Activated naive CD4-positive, alpha-beta T cell treated with anti-CD3 and anti-CD28 coated beads, Interleukin-2, amount 50 U/mL, for 72 hours (primary cell): ENCODE measurements around the gene ANO4. TPM values are rescaled to one million over a fixed set of nuclear protein-coding genes. Genes with fewer than 3 reads are reported as not detected.
"Not testable (repeated sequence)": the region's sequence is repeated elsewhere in the genome, so short reads cannot be mapped to it uniquely, and the experiment has no call there.

ENCODE experiments used
- ATAC-seq, 2 donors: fragments of 150-1000 bp; cut with Tn5 transposase; 2 replicates each; pipeline ENCODE4 v1.10.0; 2021; ENCODE audit warnings: mild to moderate bottlenecking in 2 of 2, moderate library complexity in 2 of 2
- DNase-seq, 2 donors: peaks; one replicate each; pipeline ENCODE4 v3.0.0; 2021 to 2022; ENCODE audit warnings: low spot score in 2 of 2
- H3K27ac Mint-ChIP-seq, 2 donors: one replicate each; pipeline ENCODE4 v1.8.0; 2022; ENCODE audit warnings: mild to moderate bottlenecking in 2 of 2, mixed read lengths in 2 of 2
- H3K36me3 Mint-ChIP-seq, 2 donors: one replicate each; pipeline ENCODE4 v1.8.0; 2022; ENCODE audit warnings: mixed read lengths in 2 of 2
- H3K9me3 Mint-ChIP-seq, 2 donors: one replicate each; pipeline ENCODE4 v1.8.0; 2022; ENCODE audit warnings: mixed read lengths in 2 of 2
- total RNA-seq, 2 donors: library from RNA; stranded (reverse); gene quantifications; one replicate each; pipeline ENCODE4 v1.2.3, GENCODE V29; 2022

ANO4 gene
- total RNA-seq, 2 donors from 2014 or later, result not detected

DNA sequence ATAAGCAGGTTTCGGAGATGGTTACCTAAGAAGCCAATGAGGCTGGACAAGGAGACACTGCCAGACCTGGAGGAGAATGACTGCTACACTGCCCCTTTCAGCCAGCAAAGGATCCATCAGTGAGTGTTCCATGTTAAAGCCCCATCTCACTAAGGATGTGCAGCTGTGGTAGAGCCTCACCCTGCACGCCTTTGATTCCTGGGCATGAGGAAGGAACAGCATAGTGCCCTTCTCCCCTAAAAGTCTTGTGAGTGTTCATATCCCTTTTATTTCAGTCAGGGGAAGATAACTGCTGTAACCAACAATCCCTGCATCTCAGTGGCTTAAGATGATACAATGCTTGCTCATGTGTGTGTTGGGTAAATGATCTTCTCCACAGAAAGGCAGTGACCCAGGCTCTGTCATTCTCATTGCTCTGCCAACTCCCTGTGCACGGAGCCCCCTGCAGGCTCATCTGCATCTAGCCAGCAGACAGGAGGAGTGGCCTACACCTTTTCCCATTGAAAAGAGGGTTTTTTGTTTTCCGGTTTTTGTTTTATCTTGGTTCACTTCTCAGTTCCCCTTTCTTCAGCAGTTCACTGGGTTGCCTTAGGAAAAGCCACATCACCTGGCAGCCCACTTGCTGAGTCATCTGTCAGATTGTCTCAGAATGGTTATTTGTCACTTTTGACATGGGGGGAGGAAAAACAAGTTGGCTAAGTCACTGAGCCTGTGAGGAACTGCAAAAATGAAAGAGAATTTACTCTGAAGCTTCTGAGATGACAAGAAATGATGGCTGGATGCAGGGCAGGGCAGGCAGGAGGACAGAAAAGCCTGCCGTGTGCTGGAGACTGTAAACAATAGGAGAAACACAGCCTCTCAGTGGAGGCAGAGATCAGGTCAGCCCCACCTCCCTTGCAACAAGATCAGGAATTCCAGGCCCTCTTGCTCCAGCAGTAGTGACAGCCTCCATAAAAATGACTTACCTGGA, 193.3 kb downstream of the ANO4 start:
- no peak for DNase-seq
- H3K27ac Mint-ChIP-seq, result peak overlapping the region in 1 of 2 donors; percentile 31
- peaks cover 0 to 5% of the 10 kb centered on the region in 2 donors for H3K36me3 Mint-ChIP-seq
- peaks cover 9 to 22% of the 10 kb centered on the region in 2 donors for H3K9me3 Mint-ChIP-seq
- ATAC-seq, result peak in 1 of 2 donors; percentile 64

DNA sequence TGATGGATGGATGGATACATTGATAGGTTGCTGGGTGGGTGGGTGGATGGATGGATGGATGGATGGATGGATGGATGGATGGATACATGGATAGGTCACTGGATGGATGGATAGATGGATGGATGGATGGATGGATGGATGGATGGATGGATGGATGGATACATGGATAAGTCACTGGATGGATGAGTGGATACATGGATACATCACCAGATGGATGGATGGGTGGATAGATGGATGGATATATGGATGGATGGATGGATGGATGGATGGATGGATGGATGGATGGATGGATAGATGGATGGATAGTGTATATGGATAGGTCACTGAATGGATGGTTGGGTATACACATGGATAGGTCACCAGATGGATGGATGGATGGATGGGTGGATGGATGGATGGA, 194.9 kb downstream of the ANO4 start:
- not testable (repeated sequence) for ATAC-seq, DNase-seq, H3K36me3 Mint-ChIP-seq, H3K27ac Mint-ChIP-seq
- H3K9me3 Mint-ChIP-seq, result peaks cover 9 to 22% of the 10 kb centered on the region in 2 donors

DNA sequence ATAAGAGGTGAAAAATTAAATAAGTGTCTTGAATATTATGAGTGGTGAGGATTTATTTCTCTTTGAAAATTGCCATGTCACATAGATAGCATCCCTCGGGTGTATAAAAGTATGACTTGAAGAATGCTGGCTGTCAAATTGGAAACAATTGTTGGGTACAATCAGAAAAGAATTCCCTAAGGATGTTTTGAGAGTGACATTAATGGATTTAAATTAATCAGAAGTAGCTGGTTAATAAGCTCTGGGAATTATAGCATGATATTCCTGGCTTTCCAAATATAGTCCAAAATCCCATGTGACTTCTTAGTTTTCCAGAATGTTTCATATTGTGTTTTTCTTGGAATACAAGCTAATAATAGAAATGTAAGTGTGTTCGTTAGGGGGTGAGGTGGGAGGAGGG, 196.5 kb downstream of the ANO4 start:
- no peak overlapping the region for H3K27ac Mint-ChIP-seq
- H3K9me3 Mint-ChIP-seq, result peaks cover 9 to 22% of the 10 kb centered on the region in 2 donors
- no peak for ATAC-seq
- peaks cover 0 to 5% of the 10 kb centered on the region in 2 donors for H3K36me3 Mint-ChIP-seq
- no peak for DNase-seq

DNA sequence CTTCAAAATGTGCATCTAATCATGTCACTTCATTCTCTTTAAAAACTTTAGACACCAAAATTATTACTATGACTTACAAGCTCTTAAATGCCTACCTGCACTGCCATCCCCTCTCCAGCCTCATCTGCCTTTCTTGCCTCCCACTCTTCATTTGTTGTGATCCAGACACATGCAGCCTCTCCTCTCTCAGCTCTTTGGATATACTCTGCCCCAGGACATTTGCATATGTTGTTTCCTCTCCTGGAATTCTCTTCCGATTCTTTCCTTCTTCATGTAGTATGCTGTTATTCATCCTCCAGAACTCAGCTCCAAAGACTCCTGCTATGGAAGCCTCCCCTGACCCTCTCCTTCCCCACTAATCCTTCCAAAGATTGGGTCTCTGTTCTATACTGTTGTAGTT, 197.6 kb downstream of the ANO4 start:
- peaks cover 0 to 5% of the 10 kb centered on the region in 2 donors for H3K36me3 Mint-ChIP-seq
- ATAC-seq (no peak), DNase-seq (no peak)
- H3K27ac Mint-ChIP-seq, result no peak overlapping the region
- H3K9me3 Mint-ChIP-seq, result peaks cover 9 to 22% of the 10 kb centered on the region in 2 donors

DNA sequence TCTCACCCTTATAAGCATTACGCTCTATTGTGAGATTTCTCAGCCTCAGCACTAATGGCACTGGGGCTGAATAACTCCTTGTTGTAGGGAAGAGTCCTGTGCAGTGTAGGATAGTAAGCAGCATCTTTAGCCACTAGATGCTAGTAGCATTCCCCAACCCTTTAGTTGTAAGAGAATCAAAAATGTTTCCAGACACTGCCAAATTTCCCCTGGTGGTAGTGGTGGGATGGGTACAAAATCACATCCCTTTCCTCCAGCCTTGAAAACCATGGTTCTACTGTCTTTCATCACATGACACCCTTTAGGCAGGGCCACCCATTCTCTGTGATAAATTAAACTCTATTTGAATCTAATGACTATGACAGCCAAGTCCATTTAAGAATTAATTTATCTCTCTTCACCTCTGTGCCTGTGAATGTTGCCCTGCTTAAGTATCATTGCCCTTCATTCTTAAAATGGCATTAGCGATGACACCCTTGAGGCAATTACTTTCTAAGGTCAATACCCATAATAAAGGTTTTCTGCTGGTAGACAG, 199.4 kb downstream of the ANO4 start:
- ATAC-seq, result no peak
- no peak overlapping the region for H3K27ac Mint-ChIP-seq
- no peak for DNase-seq
- H3K9me3 Mint-ChIP-seq, result peaks cover 4 to 18% of the 10 kb centered on the region in 2 donors
- H3K36me3 Mint-ChIP-seq, result no peaks in the 10 kb centered on the region

DNA sequence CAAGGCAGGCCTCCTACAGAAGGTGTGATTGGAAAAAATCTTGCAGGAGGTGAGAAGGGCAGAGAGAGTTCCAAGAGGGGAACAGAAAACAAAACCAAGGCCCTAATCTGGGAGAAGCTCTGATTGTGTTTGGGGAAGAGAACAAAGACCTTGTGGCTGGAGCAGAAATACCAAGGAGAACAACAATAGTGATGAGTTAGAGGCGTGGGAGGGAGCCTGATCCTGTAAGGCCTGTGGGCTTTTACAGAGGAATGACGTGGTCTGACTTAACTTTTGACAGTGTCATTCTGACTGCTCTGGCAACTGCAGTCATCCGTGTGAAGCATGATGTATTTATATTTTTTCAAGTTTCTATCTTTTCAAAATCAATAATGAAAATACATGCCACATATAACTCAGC, 200.6 kb downstream of the ANO4 start:
- no peak for DNase-seq
- no peaks in the 10 kb centered on the region for H3K36me3 Mint-ChIP-seq
- no peak overlapping the region for H3K27ac Mint-ChIP-seq
- no peak for ATAC-seq
- H3K9me3 Mint-ChIP-seq, result peaks cover 0 to 11% of the 10 kb centered on the region in 2 donors

DNA sequence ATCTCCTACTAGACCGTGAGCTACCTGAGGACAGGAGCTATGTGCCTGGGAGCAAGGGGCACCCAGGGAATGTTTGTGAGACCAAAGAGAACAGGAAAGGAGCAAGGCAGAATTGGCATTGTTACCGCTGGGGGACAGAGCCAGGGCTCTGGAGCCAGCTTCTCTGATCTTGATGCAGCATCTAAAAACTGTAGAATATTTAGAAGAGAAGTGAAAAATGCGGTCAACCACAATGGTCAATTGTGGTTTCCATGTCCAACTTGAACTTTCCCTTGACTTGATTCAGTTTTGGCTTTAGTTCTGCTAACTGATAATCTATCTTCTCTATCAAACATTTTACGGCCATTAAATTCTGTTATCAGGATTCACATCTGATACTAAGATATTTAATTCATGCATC, 201.2 kb downstream of the ANO4 start:
- Mint-ChIP-seq H3K27ac (no peak overlapping the region), H3K9me3 (peaks cover 0 to 7% of the 10 kb centered on the region in 2 donors), H3K36me3 (no peaks in the 10 kb centered on the region)
- DNase-seq (no peak), ATAC-seq (no peak)

DNA sequence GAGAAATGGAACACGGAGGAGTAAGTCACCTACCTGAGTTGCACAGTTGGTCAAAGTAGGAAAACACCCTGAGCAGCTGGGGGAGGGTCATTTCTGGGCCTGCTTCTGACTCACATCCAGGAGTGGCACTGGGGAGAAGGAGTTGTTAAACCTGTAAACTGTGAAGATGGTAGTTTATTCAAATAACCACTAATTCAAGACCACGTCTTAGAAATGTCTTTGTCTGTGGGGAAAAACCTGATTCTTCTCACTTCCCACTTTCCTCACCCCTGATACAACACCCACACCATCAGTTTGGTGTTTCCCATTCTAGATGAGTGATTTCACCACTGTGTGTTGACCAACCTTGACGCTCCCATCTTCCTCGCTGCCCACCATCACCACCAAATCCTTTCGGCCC, 207.1 kb downstream of the ANO4 start:
- Mint-ChIP-seq H3K36me3 (no peaks in the 10 kb centered on the region), H3K9me3 (peaks cover 13 to 16% of the 10 kb centered on the region in 2 donors), H3K27ac (no peak overlapping the region)
- DNase-seq, result no peak
- ATAC-seq, result no peak

DNA sequence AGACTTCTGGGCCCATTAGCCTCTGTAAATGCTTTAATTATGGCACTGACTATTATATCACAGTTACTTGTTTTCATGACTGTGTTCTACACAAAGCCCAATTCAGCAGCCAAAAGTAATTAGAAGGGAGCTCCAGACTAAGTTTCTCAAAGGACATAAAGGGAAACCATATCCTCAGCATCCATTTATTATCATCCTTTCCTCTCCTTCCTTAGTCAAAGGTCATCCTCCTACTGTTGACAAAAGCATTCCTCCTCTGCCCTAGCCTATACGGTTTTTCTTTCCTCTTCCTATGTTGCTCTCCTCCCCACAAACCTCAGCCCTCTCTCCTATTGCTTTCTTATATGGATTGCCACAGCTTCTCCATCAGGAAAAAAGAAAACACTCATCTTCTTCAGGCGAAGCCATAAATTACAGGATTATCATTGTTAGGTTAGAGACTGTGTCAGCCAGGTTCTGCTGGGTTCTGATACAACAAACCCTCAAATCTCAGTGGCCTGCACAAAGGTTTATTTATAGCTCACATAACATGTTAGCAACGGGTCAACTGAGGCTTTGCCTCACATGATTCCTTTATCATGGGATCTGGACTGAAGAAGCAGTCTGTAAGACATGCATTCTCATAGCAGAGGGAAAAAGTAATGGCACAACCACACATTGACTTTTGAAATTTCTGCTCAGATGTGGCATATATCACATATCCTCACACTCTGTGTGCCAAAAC, 208.3 kb downstream of the ANO4 start:
- H3K9me3 Mint-ChIP-seq, result peaks cover 13 to 16% of the 10 kb centered on the region in 2 donors
- DNase-seq (no peak), ATAC-seq (no peak)
- H3K27ac Mint-ChIP-seq, result no peak overlapping the region
- H3K36me3 Mint-ChIP-seq, result no peaks in the 10 kb centered on the region

DNA sequence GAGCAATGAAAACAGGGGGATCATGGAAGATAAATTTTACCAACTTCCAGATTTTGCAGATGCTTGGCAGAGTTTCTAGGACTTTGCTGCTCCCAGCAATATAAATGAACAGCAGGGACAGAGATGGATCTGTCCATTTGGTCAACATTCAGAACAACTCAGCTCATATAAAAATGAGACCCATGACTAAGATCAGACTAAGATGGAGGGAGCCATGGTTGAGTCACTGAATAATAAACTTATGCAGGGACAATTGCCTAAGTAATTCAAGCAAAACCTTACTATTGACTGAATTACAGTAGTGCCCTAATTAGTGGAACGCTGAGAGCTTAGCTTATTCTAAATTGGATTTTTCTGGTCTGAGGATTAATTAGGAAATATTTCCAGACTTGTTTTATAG, 210.3 kb downstream of the ANO4 start:
- DNase-seq (no peak), ATAC-seq (no peak)
- Mint-ChIP-seq H3K36me3 (peaks cover 0 to 3% of the 10 kb centered on the region in 2 donors), H3K27ac (no peak overlapping the region), H3K9me3 (peaks cover 25 to 26% of the 10 kb centered on the region in 2 donors)

DNA sequence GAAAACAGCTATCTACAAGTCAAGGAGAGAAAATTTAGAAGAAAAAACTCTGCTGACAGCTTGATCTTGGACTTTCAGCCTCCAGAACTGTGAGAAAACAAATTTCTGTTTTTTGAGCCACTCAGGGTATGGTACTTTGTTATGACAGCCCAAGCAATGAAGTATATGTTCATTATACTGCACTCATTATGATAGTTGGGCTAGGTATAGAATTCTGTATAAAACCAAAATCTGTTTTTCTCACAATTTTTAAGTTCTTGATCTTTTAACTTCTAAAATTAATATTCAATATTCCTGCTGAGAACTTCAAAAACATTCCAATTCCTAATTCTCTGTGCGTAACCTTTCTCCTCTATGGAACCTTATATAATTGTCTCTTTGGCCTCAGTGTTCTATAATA, 214.7 kb downstream of the ANO4 start:
- H3K36me3 Mint-ChIP-seq, result peaks cover 0 to 5% of the 10 kb centered on the region in 2 donors
- ATAC-seq (no peak), DNase-seq (no peak)
- no peak overlapping the region for H3K27ac Mint-ChIP-seq
- peaks cover 18 to 26% of the 10 kb centered on the region in 2 donors for H3K9me3 Mint-ChIP-seq

DNA sequence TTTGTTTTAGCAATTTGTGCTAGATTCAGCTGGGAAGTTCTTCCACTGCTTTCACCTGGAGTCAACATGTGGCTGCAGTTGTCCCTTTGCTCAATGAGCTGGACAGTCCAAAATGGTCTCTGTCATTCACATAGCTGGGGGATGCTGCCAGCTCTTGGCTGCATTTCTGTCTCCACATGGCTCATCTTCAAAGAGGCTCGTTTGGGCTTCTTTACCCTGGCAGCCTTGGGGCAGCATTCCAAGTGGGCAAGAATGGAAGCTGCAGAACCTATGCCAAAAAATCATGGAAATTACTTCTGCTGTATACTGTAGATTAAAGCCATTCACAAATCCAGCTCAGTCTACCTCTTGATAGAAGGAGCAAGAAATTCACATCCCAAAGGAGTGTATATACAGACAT, 216.3 kb downstream of the ANO4 start:
- DNase-seq (no peak), ATAC-seq (no peak)
- H3K9me3 Mint-ChIP-seq, result peaks cover 20 to 23% of the 10 kb centered on the region in 2 donors
- peaks cover 0 to 5% of the 10 kb centered on the region in 2 donors for H3K36me3 Mint-ChIP-seq
- no peak overlapping the region for H3K27ac Mint-ChIP-seq

DNA sequence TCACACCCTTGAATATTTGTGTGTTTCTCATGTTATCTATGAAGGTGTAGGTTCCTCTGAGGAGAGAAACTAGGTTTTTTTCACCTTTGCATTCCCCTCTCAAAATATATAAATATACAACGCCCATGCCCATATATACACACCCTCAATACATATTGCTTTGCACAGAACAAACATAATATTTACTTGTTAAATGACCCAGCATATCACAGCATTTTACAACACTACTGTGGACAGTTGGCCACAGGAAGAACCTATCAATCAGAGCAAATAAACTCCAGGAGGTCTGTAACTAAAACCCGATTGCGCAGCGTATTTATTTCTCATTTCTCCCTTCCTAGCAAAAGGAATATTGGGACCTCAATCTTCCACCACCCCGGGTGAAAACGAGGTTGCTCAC, 219.4 kb downstream of the ANO4 start:
- ATAC-seq, result no peak
- no peak for DNase-seq
- H3K36me3 Mint-ChIP-seq, result peaks cover 0 to 12% of the 10 kb centered on the region in 2 donors
- H3K27ac Mint-ChIP-seq, result no peak overlapping the region
- peaks cover 16 to 28% of the 10 kb centered on the region in 2 donors for H3K9me3 Mint-ChIP-seq

DNA sequence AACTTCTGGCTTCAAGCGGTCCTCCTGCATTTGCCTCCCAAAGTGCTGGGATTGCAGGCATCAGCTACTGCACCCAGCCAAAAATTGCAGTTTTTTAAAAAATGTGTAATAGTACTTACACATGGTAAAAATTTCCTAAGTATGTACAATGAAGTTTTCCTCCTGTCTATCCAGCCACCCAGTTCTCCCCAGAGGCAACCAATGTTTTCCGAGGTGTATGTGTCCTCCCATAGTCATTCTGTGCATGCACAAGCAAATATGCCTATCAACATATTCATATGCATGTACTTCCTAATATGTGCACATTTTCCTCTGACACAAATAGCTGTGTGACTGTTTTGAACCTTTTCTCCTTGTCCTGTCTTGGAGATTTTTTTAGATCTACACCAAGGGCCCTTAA, 220.5 kb downstream of the ANO4 start:
- ATAC-seq (no peak), DNase-seq (no peak)
- no peak overlapping the region for H3K27ac Mint-ChIP-seq
- H3K9me3 Mint-ChIP-seq, result peaks cover 8 to 21% of the 10 kb centered on the region in 2 donors
- H3K36me3 Mint-ChIP-seq, result peaks cover 0 to 7% of the 10 kb centered on the region in 2 donors

DNA sequence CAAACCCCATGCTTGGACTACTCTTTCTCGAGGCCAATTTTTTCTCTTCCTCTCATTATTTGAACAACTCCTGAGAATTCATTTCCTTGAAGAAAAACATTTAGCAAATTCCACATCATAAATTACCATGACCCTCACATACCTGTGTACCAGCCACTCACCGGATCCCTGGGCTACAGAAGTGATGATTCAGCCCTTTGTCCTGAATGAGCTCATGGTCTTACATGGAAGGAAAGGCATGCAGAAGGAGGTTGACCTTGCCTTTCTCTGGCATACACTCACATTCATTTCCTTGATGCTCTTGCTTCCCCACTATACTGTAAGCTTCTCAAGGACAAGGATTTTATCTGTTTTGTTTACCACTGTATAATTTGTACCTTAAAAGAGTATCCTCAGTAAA, 224.0 kb downstream of the ANO4 start:
- peaks cover 0 to 6% of the 10 kb centered on the region in 2 donors for H3K36me3 Mint-ChIP-seq
- DNase-seq, result no peak
- H3K9me3 Mint-ChIP-seq, result peaks cover 7 to 18% of the 10 kb centered on the region in 2 donors
- ATAC-seq, result no peak
- H3K27ac Mint-ChIP-seq, result no peak overlapping the region

DNA sequence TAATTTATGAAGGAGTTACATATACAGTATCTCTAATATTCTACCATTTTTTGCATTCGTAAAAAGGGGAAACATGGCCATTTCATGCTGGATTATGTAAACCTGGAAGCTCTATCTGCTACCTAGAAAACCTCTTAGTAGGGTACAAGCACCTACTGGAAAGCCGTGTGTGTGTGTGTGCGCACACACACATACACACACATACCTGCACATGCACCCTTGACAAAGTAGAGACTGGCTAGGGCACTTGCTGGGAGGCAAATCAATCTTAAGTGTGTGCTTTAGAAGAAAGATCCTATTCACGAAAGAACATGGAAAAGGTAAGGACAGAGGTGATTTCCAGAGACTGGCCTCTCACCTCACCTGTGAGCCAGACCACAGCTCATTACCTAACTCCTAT, 224.6 kb downstream of the ANO4 start:
- peaks cover 7 to 18% of the 10 kb centered on the region in 2 donors for H3K9me3 Mint-ChIP-seq
- peaks cover 0 to 6% of the 10 kb centered on the region in 2 donors for H3K36me3 Mint-ChIP-seq
- ATAC-seq (no peak), DNase-seq (no peak)
- H3K27ac Mint-ChIP-seq, result no peak overlapping the region

DNA sequence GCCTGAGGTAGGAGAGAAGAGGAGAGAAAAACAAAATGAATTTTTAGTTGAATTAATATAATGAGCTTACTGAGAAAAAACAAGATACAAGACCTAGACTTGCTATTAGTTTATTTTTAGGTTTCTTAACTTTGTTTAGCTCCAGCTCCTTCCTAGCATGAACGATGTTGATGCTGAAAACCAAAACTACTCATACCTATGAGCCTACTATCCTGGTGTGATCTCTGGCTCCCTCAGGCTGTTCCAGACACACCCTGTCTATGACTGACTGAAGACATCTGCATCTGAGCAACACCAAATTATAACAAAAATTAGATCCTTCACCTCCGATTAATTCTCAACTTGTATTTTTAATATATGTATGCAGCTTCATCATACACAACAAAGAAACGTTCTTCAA, 225.1 kb downstream of the ANO4 start:
- Mint-ChIP-seq H3K36me3 (peaks cover 0 to 6% of the 10 kb centered on the region in 2 donors), H3K9me3 (peaks cover 7 to 18% of the 10 kb centered on the region in 2 donors), H3K27ac (no peak overlapping the region)
- ATAC-seq (no peak), DNase-seq (no peak)
